Esophagus mucosa (tissue), 1 donor: ENCODE results near the gene RBBP9. TPM values are rescaled to one million over a fixed set of nuclear protein-coding genes. Genes with fewer than 3 reads are reported as not detected.
"Not testable (repeated sequence)": the region's sequence is repeated elsewhere in the genome, so short reads cannot be mapped to it uniquely, and the experiment has no call there.

Experiments
- ATAC-seq: fragments of 200-7000 bp; cut with Tn5 transposase; one replicate; pipeline ENCODE4 v1.9.1; 2020
- total RNA-seq: library from RNA; stranded (reverse); gene quantifications from one replicate; pipeline ENCODE4 v1.2.4, GENCODE V29; 2023
- donor health status: DM: yes; HTN: yes; CAD: no.

The RBBP9 gene
- total RNA-seq, 1 donor from 2014 or later, result 11.8 TPM

- ATAC-seq, result not testable (repeated sequence)
These were observed 4.6 kb upstream of the RBBP9 start for GRCh38 chr20:18501672-18502071.

GRCh38 chr20:18497603-18498002 is 578 bp upstream of the RBBP9 start:
- ATAC-seq, result no peak

- ATAC-seq, result peak; percentile 73
These were observed 983 bp downstream of the RBBP9 start for GRCh38 chr20:18496042-18496441.

GRCh38 chr20:18488301-18488700 is 8.7 kb downstream of the RBBP9 start:
- ATAC-seq, result no peak

DNA sequence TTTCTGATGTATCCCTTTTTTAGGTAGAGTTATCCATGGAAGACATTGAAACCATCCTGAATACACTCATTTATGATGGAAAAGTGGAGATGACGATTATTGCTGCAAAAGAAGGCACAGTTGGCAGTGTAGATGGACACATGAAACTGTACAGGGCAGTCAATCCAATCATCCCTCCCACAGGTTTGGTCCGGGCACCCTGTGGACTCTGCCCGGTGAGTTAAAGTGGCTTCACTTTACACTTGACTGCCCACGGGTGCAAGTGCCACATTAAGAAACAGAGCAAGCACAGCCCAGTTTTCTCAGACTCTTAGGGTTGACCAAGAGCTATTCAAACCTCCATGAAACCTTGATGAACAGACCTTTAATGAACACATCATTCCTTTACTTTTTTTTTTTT is 15.4 kb downstream of the RBBP9 start:
- no peak for ATAC-seq

DNA sequence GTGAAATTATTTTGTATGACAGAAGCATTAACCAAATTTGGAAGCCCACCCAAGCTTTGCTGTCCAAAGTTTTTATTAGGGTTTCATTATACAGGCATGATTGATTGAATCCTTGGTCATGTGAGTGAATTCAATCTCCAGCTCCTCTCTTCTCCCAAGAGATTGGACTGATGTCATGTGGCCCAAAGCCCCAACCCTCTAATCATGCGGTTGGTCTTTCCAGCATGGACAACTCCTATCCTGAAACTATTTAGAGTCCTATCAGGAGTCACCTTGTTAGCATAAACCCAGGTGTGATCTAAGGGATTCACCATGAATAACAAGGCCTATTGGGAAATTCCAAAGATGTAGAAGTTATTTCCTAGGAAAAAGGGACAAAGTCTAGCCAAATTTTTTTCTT is 19.2 kb downstream of the RBBP9 start:
- ATAC-seq, result no peak

DNA sequence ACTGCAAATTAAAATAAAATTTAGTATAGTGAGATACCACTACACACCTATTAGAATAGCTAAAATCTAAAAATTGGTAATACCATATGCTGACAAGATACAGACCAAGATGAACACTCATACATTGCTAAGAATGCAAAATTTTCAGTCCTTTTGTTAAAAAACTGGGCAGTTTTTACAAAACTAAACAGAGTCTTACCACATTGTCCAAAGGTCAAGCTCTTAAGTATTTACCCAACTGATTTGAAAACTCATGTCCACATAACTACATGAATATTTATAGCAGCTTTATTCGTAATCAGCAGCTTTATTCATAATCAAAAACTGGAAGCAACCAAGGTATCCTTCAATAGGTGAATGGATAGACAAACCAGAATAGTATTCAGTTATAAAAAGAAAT is 19.8 kb downstream of the RBBP9 start:
- no peak for ATAC-seq

DNA sequence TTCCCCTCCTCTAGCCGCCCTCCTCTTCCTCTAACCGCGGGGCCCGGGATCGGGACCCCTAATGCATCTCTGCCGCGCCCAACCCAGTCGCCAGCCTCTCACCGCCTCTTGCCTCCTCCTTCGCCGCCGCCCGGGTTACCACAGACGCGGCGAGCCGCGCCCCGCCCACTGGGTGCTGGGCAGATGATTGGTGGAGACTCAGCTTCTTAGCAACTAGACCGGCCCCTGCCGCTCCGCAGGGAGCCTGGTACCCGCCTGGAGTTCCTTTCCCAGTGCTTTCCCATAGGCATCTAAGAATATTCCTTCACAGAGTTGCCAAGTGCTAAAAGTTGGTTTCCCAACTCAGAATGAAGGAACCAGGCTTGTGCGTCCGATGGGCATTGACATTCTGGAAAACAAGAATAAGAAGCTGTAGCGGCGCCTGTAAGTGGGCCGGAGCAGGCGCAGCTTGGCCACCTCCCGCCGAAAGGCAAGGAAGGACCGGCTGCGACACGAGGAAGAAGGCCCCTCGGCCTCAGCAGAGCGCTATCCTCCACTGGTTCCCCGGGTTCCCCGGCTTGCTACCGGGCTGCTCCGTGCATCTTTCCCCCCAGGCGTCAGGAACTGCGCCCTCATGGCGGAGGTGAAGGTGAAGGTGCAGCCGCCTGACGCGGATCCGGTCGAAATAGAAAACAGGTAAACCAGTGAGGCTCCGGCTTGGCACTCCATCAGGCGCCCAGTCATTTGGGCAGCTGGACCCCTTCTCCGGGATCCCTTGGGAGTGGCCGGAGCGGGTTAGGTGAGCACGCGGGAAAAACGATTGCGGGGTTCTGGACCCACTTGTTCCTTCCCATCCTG is 29.9 kb downstream of the RBBP9 start, which contains the start of the genes DZANK1 and POLR3F:
TSS of gene DZANK1 (minus strand) at position 137 of the 837 bp plus-strand sequence. CDS start 1,672 bp downstream, outside the sequence.
TSS of gene POLR3F (plus strand) at position 497 of the 837 bp plus-strand sequence. CDS start at position 614, 117 bp downstream.
- peak; percentile 99 for ATAC-seq

GRCh38 chr20:18466574-18466893 is 30.5 kb downstream of the RBBP9 start:
- no peak for ATAC-seq

- no peak for ATAC-seq
These were observed 31.4 kb downstream of the RBBP9 start for GRCh38 chr20:18465536-18466200.

- no peak for ATAC-seq
These were observed 40.4 kb downstream of the RBBP9 start for GRCh38 chr20:18456600-18456999.

GRCh38 chr20:18443886-18444285 is 53.1 kb downstream of the RBBP9 start:
- no peak for ATAC-seq

GRCh38 chr20:18440403-18440802 is 56.6 kb downstream of the RBBP9 start:
- no peak for ATAC-seq

- no peak for ATAC-seq
These were observed 60.2 kb downstream of the RBBP9 start for GRCh38 chr20:18436847-18437246.

Other genes starting within 250 kb of the RBBP9 start
- 7.1 TPM for gene ZNF133, start 208.7 kb downstream of the RBBP9 start, total RNA-seq
- 1.5 TPM for gene DZANK1, start 30.2 kb downstream of the RBBP9 start, total RNA-seq
- 4.5 TPM for gene POLR3F, start 29.8 kb downstream of the RBBP9 start, total RNA-seq
- 47.9 TPM for gene SEC23B, start 10.7 kb upstream of the RBBP9 start, total RNA-seq
- 57.7 TPM for gene SMIM26, start 70.2 kb upstream of the RBBP9 start, total RNA-seq
- 36.1 TPM for gene DTD1, start 90.8 kb upstream of the RBBP9 start, total RNA-seq